NCI-H748 treated with DMSO at 0.1 percent for 48 hours (cell line): ENCODE data around the gene BCL11A.
"Not testable (repeated sequence)": the region's sequence is repeated elsewhere in the genome, so short reads cannot be mapped to it uniquely, and the experiment has no call there.

Experiments used
- DNase-seq: peaks from one replicate; lab custom pipeline; 2025; lab: John Stamatoyannopoulos, UW

BCL11A gene

DNA sequence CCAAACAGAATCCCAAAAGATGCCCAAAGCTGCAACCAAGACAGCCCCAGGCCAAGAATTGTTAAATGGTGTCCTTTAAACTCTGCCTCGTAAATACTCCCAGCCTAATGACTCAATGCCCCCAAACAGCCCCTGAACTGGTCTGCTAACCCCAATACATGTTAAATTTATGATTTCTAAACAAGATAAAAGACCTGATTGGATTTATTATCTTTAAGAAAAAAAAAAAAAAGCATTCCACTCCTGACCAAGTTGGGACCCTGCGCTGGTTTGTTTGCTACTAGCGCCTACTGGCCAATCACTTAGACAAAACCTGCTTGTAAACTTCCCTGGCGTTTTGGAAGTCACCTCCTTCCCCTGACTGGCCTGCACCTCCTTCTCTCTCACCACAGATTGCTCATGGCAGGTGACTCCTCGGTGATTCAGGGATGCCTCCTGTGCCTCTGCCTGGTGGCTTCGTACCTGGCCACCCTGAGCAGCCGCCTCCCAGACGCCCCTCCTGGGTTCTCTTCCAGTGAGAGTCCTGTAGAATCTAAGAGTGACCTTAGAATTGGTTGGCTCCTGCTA is 121.3 kb downstream of the BCL11A start:
- no peak for DNase-seq

GRCh38 chr2:60429681-60430080 is 123.8 kb downstream of the BCL11A start:
- no peak for DNase-seq

DNA sequence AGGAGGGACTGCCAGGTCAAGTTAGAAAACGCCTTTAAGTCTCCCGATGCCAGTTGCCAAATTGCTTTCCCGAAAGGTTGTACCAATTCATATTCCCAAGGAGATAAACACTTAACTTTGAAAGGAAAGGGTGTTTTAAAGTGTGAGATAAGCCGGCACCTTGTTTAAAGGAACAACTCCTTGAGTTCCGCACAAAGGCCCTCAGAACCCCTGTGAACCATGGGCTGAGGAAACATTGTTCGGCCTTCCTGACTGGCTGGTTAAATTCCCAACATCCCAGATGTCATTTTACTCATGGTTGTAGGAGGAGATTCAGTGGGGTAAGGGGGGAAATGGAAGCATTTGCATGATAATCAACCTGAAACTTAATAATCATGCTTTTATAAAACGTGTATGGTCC is 126.6 kb downstream of the BCL11A start:
- DNase-seq, result no peak

- no peak for DNase-seq
Observed at GRCh38 chr2:60426341-60426740, 127.1 kb downstream of the BCL11A start.

DNA sequence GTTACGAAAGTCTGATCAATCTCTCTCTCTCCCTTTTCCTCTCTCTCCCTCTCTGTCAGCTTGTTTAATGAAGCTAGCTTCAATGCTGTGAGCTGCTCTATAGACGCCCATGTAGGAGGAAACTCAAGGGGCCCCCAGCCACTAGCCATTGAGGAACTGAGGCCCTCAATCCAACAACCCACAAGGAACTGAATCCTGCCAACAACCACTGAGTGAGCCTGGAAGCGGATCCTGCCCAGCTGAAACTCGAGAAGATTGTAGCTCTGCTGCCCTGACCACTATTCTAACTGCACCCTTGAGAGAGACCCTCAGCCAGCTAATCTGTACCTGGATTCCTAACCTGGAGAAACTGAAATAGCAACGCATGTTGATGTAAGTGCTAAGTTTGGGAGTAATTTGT is 129.2 kb downstream of the BCL11A start:
- DNase-seq, result no peak

- DNase-seq, result no peak
Observed at GRCh38 chr2:60423505-60423904, 129.9 kb downstream of the BCL11A start.

DNA sequence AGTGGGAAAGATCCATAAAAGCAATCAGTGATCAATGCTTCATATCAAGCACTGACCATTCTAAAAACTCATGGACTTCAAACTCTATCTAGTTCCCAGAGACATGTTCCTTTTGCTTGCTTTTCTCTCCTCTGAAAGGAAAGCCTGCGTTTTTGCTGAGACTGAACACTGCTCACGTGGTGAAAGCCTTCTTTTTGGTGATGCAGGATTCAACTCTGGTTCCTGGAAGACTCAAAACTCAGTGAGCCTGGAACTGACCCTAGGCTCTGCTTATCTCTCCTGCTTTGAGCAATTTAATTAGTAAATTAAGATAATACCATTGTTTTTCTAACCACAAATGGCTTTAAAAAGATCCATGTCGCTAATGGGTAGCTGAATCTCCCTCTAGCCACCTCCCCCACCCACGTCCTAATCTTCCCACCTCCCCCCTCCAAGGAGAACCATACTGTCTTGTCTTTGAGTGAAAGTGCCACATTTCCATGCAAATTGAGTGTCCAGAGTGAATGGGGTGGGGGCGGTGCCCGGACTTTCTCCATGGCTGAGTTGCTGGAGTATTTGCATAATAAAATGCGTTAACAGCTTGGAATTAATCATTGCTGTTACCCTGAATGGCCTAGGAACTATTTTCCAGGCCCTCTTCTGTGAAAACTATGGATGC is 130.5 kb downstream of the BCL11A start:
- DNase-seq, result no peak

- DNase-seq, result not testable (repeated sequence)
Observed at GRCh38 chr2:60417210-60417609, 136.2 kb downstream of the BCL11A start.

- no peak for DNase-seq
Observed at GRCh38 chr2:60416221-60417008, 137.0 kb downstream of the BCL11A start.

GRCh38 chr2:60415814-60416213 is 137.6 kb downstream of the BCL11A start:
- no peak for DNase-seq

GRCh38 chr2:60414495-60415138 is 138.8 kb downstream of the BCL11A start:
- DNase-seq, result no peak

GRCh38 chr2:60413814-60414168 is 139.7 kb downstream of the BCL11A start:
- DNase-seq, result no peak

DNA sequence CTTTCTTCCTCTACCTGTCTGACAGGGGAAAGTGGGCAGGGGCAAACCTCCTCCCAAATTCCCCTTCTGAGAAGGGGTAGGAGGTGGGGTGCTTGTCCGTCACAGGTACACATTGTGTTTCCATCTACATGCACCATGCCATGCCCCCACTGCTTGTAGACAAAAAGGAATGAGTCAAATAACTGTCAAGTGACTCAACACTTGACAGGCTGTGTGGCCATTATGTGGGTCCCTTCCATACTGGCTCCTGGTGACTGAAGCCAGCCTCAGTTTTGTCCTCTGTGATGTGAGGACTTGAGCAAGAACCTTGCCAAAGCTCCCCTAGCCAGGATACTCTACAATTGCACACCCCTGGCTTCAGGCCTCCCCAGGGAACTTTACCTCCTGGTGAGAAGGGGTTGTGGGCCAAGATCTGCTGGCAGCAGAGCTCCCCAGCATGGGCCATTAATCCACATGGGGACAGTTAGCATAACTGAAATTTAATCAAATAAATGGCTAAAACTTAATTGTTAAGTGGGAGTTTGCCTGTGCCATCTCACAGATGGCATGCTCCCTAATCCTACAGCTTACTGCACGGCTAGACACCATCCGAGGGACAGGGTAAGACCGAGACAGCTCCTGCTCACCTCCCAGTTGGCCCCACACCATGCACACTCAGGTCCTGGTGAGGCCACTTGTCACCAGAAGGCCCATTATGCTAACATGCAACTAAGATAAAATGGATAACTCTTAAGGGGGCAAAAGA is 140.2 kb downstream of the BCL11A start:
- DNase-seq, result no peak

GRCh38 chr2:60412620-60413019 is 140.8 kb downstream of the BCL11A start:
- DNase-seq, result no peak

DNA sequence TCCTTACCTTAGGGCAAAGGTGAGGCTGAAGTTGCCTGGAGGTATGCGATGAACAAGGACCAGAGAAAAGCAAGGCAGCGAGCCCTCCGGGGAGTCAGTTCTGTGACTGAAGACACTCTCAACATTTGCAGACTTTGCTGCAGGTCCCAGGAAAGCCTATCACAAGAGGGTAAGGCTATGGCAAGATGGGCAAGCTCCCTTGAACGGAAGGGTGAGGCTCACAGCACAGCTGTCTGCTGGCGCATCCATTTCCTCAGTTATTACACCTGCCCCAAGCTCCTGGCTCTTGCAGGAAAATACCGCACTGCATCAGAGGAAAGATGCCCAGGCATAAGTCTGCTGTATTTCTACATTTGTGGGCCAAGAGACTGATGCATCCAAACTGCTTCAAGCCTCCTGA is 141.4 kb downstream of the BCL11A start:
- DNase-seq, result no peak

GRCh38 chr2:60411295-60411694 is 142.2 kb downstream of the BCL11A start:
- no peak for DNase-seq

DNA sequence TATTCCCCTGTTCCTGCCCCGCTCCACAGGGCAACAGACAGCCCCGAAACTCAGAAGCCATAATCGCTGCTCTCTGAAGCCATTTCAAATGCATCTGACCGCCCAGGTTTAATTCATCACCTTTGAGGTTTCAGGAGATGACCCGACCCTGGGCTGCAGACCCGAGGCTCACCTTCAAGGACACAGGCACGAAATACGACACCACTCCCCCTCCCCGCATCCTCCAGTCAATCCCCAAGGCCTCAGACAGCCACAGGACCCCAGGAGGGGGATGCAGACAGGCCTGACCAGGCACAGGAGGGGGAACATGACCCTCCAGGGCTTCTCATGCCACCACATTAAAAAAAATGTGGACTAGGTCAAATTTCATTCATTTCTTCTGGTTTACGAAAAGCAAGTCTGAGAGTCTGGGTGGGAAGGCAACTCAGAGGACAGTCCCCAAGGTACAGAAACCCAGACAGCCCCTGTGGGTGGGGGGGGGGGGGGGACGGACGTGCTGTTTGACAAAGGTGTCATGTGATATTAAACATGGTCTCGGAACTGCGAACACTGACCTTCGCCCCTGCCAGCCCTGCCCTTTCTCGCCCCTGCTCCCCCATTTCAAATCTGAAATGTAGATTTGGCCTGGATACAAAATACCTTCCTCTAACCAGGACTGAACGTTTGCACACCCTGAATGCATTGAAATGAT is 142.9 kb downstream of the BCL11A start:
- DNase-seq, result no peak

DNA sequence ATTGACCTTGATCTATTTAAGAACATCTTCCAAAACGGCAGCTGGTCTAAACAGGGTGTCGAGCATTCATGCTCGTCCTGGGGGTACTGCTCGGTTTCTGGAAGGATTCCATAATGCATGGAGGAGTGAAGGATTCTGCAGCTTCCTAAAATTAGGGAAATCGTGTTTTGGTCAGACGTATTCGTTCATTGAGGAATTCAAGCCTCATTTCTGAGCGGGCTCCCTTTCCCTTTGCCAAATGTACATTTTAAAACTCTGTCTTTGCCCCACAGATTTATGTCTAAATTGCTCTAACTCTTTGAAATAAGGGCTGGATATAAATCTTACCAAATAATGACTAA is 144.0 kb downstream of the BCL11A start:
- DNase-seq, result no peak

DNA sequence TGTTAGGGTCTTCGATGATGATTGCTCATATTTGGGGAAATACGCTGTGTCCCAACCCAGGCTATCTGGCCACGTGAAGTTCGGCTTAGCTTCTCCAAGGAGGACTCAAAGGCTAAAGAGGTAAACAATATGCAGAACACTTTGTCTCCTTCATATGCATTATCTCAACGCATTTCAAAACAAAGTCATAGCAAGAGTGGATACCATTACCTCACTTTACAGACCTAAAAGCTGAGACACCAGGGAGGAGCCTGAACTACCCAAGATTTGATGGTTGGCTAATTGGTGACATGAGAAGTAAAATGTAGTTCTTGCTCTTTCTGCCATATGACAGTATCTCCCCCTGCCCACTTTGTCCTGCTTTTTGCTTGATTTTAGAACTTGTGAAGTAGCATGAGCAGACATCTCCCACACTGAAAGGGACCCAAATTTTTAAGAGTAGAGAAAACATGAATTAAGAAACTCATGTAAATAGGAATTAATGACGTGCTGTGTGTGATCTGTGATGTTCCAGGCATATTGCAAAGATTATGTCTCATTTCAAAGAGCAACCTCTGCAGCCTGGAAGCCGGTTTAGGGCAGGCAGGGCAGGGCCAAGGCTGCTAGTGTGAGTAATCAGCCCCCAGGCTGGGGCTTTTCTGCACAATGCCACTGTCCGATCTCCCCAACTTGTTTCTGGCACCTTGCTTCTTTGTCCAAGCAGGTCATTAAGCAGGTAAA is 144.5 kb downstream of the BCL11A start:
- no peak for DNase-seq

- no peak for DNase-seq
Observed at GRCh38 chr2:60408207-60408606, 145.2 kb downstream of the BCL11A start.

DNA sequence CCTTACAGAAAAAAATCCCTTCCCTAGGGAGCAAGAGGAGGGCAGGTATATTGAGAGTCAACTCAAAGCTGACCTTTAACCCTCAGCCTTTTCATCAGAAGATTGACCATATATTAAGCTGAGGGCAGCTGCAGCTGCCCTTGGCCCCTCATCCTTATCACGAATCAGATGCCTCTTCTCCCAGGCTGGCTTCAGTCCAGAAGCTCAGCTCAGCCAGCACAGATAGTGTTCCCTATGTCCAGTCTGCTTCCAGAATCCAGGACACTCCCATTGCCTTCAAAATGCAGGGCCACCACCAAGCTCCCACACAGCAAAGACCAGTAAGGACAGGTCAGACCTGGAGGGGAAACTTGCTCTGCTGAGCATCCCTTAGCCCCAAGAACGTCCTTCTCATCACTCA is 146.1 kb downstream of the BCL11A start:
- no peak for DNase-seq
